Stimulated activated CD8-positive, alpha-beta memory T cell treated with anti-CD3 and anti-CD28 coated beads, Interleukin-7, amount 100 ng/mL, for 1 hour (primary cell): Measurements from ENCODE around the gene TXNL4A.

ENCODE experiments used
- DNase-seq, 2 donors: peaks; one replicate each; pipeline ENCODE4 v3.0.0-alpha.2; 2020; ENCODE audit warnings: low read depth in 2 of 2

The TXNL4A gene

GRCh38 chr18:79935925-79936324 is 52.4 kb downstream of the TXNL4A start:
- no peak for DNase-seq

- DNase-seq, result no peak
Measured at GRCh38 chr18:79935499-79935898, 52.9 kb downstream of the TXNL4A start.

- DNase-seq, result no peak
Measured at GRCh38 chr18:79935098-79935480, 53.3 kb downstream of the TXNL4A start.

- no peak for DNase-seq
Measured at GRCh38 chr18:79934311-79935097, 53.9 kb downstream of the TXNL4A start.

- no peak for DNase-seq
Measured at GRCh38 chr18:79933765-79934164, 54.6 kb downstream of the TXNL4A start.

GRCh38 chr18:79932907-79933306 is 55.5 kb downstream of the TXNL4A start:
- DNase-seq, result no peak

GRCh38 chr18:79931475-79931874 is 56.9 kb downstream of the TXNL4A start:
- DNase-seq, result no peak

- DNase-seq, result no peak
Measured at GRCh38 chr18:79930020-79930642, 58.2 kb downstream of the TXNL4A start.

- no peak for DNase-seq
Measured at GRCh38 chr18:79928563-79928960, 59.8 kb downstream of the TXNL4A start.

- no peak for DNase-seq
Measured at GRCh38 chr18:79927607-79928562, 60.5 kb downstream of the TXNL4A start.

- DNase-seq, result no peak
Measured at GRCh38 chr18:79926715-79927606, 61.4 kb downstream of the TXNL4A start.

- DNase-seq, result no peak
Measured at GRCh38 chr18:79926306-79926705, 62.1 kb downstream of the TXNL4A start.

- no peak for DNase-seq
Measured at GRCh38 chr18:79924814-79925731, 63.3 kb downstream of the TXNL4A start.

GRCh38 chr18:79923896-79924585 is 64.3 kb downstream of the TXNL4A start:
- no peak for DNase-seq

GRCh38 chr18:79922971-79923411 is 65.4 kb downstream of the TXNL4A start:
- DNase-seq, result no peak

GRCh38 chr18:79921984-79922965 is 66.1 kb downstream of the TXNL4A start:
- no peak for DNase-seq
